Measurements from ENCODE around the gene RPL7A.

Gene RPL7A

DNA sequence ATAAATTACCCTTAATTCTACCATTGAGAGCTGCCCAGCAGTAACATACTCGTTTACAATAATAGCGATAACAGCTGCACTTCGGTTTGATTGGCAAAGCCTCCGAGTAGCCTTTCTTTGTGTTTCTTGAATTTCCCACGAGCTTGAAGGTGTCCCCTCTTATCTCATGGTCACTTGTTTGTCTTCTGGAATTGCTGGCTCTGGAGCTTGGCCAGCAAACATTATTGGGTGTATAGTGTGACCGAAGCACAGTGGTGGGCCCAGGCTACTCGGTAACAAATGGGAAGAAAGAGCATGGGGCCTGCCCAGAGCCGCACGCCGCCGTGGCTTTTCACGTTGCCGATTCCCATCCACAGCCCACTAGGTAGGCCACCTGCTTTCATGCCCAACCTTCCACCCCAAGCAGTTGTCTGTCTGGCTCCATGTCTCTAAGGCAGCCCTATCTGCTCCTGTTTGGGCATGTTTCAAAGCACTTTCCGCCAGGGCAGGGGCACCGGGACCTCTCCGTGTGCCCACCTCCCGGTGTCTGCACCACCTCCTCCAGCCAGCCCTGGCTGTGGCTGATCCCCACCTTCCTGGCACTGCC, 36.8 kb downstream of the RPL7A start:
- TF ChIP-seq, protein P1, sequence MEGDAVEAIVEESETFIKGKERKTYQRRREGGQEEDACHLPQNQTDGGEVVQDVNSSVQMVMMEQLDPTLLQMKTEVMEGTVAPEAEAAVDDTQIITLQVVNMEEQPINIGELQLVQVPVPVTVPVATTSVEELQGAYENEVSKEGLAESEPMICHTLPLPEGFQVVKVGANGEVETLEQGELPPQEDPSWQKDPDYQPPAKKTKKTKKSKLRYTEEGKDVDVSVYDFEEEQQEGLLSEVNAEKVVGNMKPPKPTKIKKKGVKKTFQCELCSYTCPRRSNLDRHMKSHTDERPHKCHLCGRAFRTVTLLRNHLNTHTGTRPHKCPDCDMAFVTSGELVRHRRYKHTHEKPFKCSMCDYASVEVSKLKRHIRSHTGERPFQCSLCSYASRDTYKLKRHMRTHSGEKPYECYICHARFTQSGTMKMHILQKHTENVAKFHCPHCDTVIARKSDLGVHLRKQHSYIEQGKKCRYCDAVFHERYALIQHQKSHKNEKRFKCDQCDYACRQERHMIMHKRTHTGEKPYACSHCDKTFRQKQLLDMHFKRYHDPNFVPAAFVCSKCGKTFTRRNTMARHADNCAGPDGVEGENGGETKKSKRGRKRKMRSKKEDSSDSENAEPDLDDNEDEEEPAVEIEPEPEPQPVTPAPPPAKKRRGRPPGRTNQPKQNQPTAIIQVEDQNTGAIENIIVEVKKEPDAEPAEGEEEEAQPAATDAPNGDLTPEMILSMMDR (conservative IDR thresholded peaks at IDR 0.05; ENCODE audit: low read length), result no peak
- no peak for TF ChIP-seq EZH2phosphoT487 (IDR thresholded peaks at IDR 0.05; ENCODE audit: borderline replicate concordance)
- Histone ChIP-seq H3K79me2 (ENCODE audit: insufficient read depth, low read length) (no peaks in the 10 kb centered on the region), H3F3A (ENCODE audit: low read depth) (no peaks in the 10 kb centered on the region), H3K27me3 (ENCODE audit: insufficient read depth, low read length, poor library complexity, severe bottlenecking) (no peaks in the 10 kb centered on the region), H3K9me2 (replicated peaks; ENCODE audit: low read depth, low read length) (no peaks in the 10 kb centered on the region), H4K20me1 (ENCODE audit: insufficient read depth, low read length, poor library complexity, severe bottlenecking) (no peaks in the 10 kb centered on the region), H3K9me3 (ENCODE audit: insufficient read depth, low read depth, low read length) (no peaks in the 10 kb centered on the region), H3K4me3 (ENCODE audit: low read length, poor library complexity, severe bottlenecking) (no peak overlapping the region), H3K9ac (ENCODE audit: low read depth, low read length, poor library complexity, severe bottlenecking) (no peak overlapping the region), H3K4me2 (ENCODE audit: low read depth, low read length, poor library complexity, severe bottlenecking) (no peak overlapping the region), H3K4me1 (ENCODE audit: insufficient read depth, low read length, poor library complexity, severe bottlenecking) (no peaks in the 10 kb centered on the region), H2AFZ (ENCODE audit: low read length) (no peak overlapping the region), H3K36me3 (ENCODE audit: insufficient read depth, low read length) (no peaks in the 10 kb centered on the region)

DNA sequence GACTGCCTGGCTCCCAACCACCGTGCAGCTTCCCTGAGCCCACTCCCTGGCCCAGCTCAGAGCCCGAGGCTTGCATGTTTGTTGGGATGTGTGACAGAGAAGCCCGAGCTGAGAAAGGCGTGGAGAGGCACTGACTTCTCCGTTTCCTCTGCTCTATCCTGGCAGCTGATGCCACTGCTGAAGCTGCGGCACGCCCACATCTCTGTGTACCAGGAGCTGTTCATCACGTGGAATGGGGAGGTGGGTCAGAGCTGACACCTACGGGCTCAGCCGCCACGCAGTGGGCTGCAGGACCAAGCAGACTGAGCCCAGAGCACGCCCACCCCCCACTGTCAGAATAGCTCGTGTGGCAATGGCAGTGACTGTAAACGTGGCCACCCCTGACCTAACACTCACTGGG, 37.4 kb downstream of the RPL7A start:
- H3K9ac ChIP-seq (ENCODE audit: low read depth, low read length, poor library complexity, severe bottlenecking), result no peak overlapping the region
- H3K9me3 ChIP-seq (ENCODE audit: insufficient read depth, low read depth, low read length), result no peaks in the 10 kb centered on the region
- H3K4me3 ChIP-seq (ENCODE audit: low read length, poor library complexity, severe bottlenecking), result no peak overlapping the region
- no peaks in the 10 kb centered on the region for H4K20me1 ChIP-seq (ENCODE audit: insufficient read depth, low read length, poor library complexity, severe bottlenecking)
- H3K4me2 ChIP-seq (ENCODE audit: low read depth, low read length, poor library complexity, severe bottlenecking), result no peak overlapping the region
- no peaks in the 10 kb centered on the region for H3K27me3 ChIP-seq (ENCODE audit: insufficient read depth, low read length, poor library complexity, severe bottlenecking)
- H3K36me3 ChIP-seq (ENCODE audit: insufficient read depth, low read length), result no peaks in the 10 kb centered on the region
- H3K9me2 ChIP-seq (replicated peaks; ENCODE audit: low read depth, low read length), result no peaks in the 10 kb centered on the region
- H2AFZ ChIP-seq (ENCODE audit: low read length), result no peak overlapping the region
- no peaks in the 10 kb centered on the region for H3F3A ChIP-seq (ENCODE audit: low read depth)
- no peaks in the 10 kb centered on the region for H3K79me2 ChIP-seq (ENCODE audit: insufficient read depth, low read length)
- H3K4me1 ChIP-seq (ENCODE audit: insufficient read depth, low read length, poor library complexity, severe bottlenecking), result no peaks in the 10 kb centered on the region
- TF ChIP-seq EZH2phosphoT487 (IDR thresholded peaks at IDR 0.05; ENCODE audit: borderline replicate concordance), result no peak
- TF ChIP-seq, protein P1 (conservative IDR thresholded peaks at IDR 0.05; ENCODE audit: low read length), result no peak

DNA sequence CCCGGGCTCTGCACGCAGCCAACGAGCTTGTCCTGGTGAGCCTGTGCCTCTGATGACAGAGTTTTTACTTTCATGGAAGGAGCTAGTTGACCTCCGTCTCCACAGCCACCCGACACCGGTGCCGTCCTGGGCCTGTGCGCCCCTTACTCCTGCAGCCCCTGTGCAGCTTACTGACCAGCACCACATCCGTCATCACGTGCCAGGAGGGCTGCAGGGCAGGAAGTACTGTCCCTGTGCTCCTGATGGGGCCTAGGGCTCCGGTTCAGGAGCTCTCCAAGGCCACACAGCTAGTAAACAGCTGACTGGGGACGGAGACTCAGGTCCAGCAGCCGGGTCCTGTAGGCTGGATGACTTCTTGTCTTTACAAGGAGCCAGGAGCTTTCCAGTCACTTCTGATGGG, 38.3 kb downstream of the RPL7A start:
- Histone ChIP-seq H3K9ac (ENCODE audit: low read depth, low read length, poor library complexity, severe bottlenecking) (no peak overlapping the region), H3K79me2 (ENCODE audit: insufficient read depth, low read length) (no peaks in the 10 kb centered on the region), H3F3A (ENCODE audit: low read depth) (no peaks in the 10 kb centered on the region), H3K27me3 (ENCODE audit: insufficient read depth, low read length, poor library complexity, severe bottlenecking) (no peaks in the 10 kb centered on the region), H3K36me3 (ENCODE audit: insufficient read depth, low read length) (no peaks in the 10 kb centered on the region), H3K4me2 (ENCODE audit: low read depth, low read length, poor library complexity, severe bottlenecking) (no peak overlapping the region), H4K20me1 (ENCODE audit: insufficient read depth, low read length, poor library complexity, severe bottlenecking) (no peaks in the 10 kb centered on the region), H2AFZ (ENCODE audit: low read length) (no peak overlapping the region), H3K4me1 (ENCODE audit: insufficient read depth, low read length, poor library complexity, severe bottlenecking) (no peaks in the 10 kb centered on the region), H3K9me2 (replicated peaks; ENCODE audit: low read depth, low read length) (no peaks in the 10 kb centered on the region), H3K4me3 (ENCODE audit: low read length, poor library complexity, severe bottlenecking) (no peak overlapping the region), H3K9me3 (ENCODE audit: insufficient read depth, low read depth, low read length) (no peaks in the 10 kb centered on the region)
- TF ChIP-seq, protein P1 (conservative IDR thresholded peaks at IDR 0.05; ENCODE audit: low read length), result no peak
- TF ChIP-seq EZH2phosphoT487 (IDR thresholded peaks at IDR 0.05; ENCODE audit: borderline replicate concordance), result no peak
